Bronchial epithelial cell (primary cell): ENCODE results near the gene BLNK. TPM values are rescaled to one million over a fixed set of nuclear protein-coding genes. Genes with fewer than 3 reads are reported as not detected.

Experiments used
- DNase-seq: peaks from one replicate; pipeline ENCODE4 v3.0.0-alpha.2; 2010; ENCODE audit warnings: low read depth
- FAIRE-seq: peaks from 2 replicates; lab custom pipeline; 2011; peaks lifted over from hg19 to GRCh38; lab: Jason Lieb, UNC
- H3K27me3 ChIP-seq: 2 replicates; pipeline ENCODE4 v1.5.1; 2011; ENCODE audit warnings: low read length; ENCODE audit not compliant: control insufficient read depth, insufficient read depth
- H3K36me3 ChIP-seq: 2 replicates; pipeline ENCODE4 v1.5.1; 2011; ENCODE audit warnings: low read length; ENCODE audit not compliant: control insufficient read depth, insufficient read depth
- H3K4me3 ChIP-seq: 2 replicates; pipeline ENCODE4 v1.5.1; 2011; ENCODE audit warnings: mild to moderate bottlenecking, low read depth, low read length, control low read depth
- CTCF ChIP-seq: IDR thresholded peaks from 2 replicates; pipeline ENCODE4 v1.5.1; 2011; ENCODE audit warnings: mild to moderate bottlenecking, moderate library complexity, low read length, control low read depth, inconsistent platforms; ENCODE audit not compliant: insufficient read depth, severe bottlenecking
- total RNA-seq: library from RNA; depleted of rRNA; stranded (reverse); fragments of >200 nt; gene quantifications from 2 replicates; pipeline ENCODE4 v1.2.1, GENCODE V29; 2014

Gene BLNK
- total RNA-seq, 1 donor from 2014 or later, result 2.6 TPM

DNA sequence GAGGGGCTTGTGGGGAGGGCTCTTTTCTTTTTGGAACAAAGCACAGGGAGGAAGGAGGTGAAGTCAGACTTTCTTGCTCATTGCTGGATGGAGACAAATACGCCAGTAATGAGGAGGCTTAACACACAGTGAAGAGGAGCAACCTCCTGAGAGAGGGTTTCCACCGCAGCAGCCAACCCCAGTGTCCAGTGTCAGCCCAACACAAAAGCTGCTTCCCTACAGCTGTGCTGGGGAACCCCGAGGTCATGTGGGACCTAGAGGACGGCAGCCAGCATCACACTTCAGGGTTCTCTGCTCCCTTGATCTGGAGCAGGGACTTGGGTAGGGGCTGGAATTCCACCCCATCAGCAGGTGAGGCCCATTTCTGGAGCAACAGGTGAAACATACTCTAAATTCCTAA is 7.7 kb downstream of the BLNK start:
- DNase-seq (no peak), FAIRE-seq (no peak)
- no peaks in the 10 kb centered on the region for H3K36me3 ChIP-seq
- H3K4me3 ChIP-seq, result no peak overlapping the region
- H3K27me3 ChIP-seq, result no peaks in the 10 kb centered on the region
- TF ChIP-seq CTCF, result no peak

GRCh38 chr10:96263176-96263575 is 8.2 kb downstream of the BLNK start:
- Histone ChIP-seq H3K4me3 (no peak overlapping the region), H3K27me3 (no peaks in the 10 kb centered on the region), H3K36me3 (no peaks in the 10 kb centered on the region)
- no peak for DNase-seq
- no peak for TF ChIP-seq CTCF
- peak; percentile 60 for FAIRE-seq

DNA sequence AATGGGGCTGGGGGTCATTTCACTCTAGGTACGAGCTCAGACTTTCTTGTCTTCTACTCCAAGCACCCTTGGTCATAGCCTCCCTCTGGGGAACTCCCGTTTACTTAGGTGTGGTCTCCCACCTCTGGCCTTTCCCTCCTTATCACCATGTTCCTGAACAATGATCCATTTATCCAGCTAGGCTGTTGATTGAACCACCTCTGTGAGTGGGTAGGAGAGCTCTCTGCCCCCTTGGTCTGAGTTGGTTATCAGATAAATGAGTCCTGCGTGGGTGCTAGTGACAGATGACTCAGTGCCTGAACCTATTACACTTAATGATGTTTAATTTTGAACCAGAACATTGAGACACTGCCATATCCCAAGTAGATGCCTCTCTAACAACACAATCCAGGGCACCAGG is 9.4 kb downstream of the BLNK start:
- H3K4me3 ChIP-seq, result no peak overlapping the region
- H3K36me3 ChIP-seq, result peaks cover 1% of the 10 kb centered on the region
- H3K27me3 ChIP-seq, result no peaks in the 10 kb centered on the region
- no peak for DNase-seq
- TF ChIP-seq CTCF, result no peak
- no peak for FAIRE-seq

DNA sequence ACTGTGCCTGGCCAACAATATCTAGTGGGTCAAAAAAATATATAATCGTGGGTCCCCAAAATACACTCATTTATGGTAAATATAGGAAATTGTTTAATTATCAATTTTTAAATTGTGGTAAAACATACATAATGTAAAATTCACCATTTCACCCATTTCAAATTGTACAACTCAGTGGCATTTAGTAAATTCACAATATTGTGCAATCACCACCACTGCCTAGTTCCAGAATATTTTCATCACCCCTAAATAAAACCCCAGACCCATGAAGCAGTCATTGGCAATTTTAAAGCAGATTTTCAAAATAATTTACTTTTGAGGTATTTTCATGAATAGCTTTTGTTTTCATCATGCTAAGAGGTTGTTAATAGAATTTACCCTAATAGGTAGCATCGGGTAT is 10.2 kb downstream of the BLNK start:
- no peak for FAIRE-seq
- TF ChIP-seq CTCF, result no peak
- H3K36me3 ChIP-seq, result peaks cover 1% of the 10 kb centered on the region
- no peak overlapping the region for H3K4me3 ChIP-seq
- no peaks in the 10 kb centered on the region for H3K27me3 ChIP-seq
- no peak for DNase-seq

- peaks cover 1% of the 10 kb centered on the region for H3K36me3 ChIP-seq
- H3K4me3 ChIP-seq, result no peak overlapping the region
- H3K27me3 ChIP-seq, result no peaks in the 10 kb centered on the region
- no peak for DNase-seq
- no peak for TF ChIP-seq CTCF
- no peak for FAIRE-seq
These were observed 11.4 kb downstream of the BLNK start for GRCh38 chr10:96260014-96260413.

DNA sequence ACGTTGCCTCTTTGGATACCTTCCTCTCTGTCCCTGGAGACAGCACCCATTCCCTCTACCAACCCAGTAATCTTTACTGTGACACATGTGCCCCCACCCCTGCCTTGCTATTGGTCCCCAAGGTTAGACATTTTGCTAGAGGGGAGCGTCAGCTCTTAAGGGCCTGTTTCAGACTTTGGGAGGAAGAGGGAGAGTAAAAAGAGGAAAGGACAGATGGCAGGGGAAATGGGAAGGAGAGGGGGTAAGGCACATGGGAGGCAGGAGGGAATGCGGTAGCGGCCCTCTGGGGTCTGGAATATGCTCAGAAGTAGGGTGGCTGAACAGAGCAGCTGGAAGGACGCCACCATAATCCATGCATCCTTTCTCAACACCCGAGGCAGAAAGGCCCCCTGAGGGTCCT is 12.2 kb downstream of the BLNK start:
- Histone ChIP-seq H3K27me3 (no peaks in the 10 kb centered on the region), H3K4me3 (no peak overlapping the region), H3K36me3 (peaks cover 1% of the 10 kb centered on the region)
- DNase-seq (no peak), FAIRE-seq (no peak)
- TF ChIP-seq CTCF, result no peak
